Germinal center (tissue), 1 donor: ENCODE data around the gene MTHFS.

Experiments used
- DNase-seq: peaks from one replicate; pipeline ENCODE4 v3.0.0; 2012; ENCODE audit warnings: mixed read lengths, low spot score

Gene MTHFS

GRCh38 chr15:79812541-79812940, 84.3 kb downstream of the MTHFS start:
- DNase-seq: no peak

- DNase-seq: no peak
Measured at GRCh38 chr15:79811406-79812405, 85.1 kb downstream of the MTHFS start.

- no peak for DNase-seq
Measured at GRCh38 chr15:79804838-79805237, 92.0 kb downstream of the MTHFS start.

- no peak for DNase-seq
Measured at GRCh38 chr15:79798311-79798710, 98.5 kb downstream of the MTHFS start.
